NCI-H2227 treated with DMSO at 0.1 percent for 48 hours (cell line): ENCODE results near the gene PSEN2.

ENCODE experiments used
- DNase-seq: peaks from one replicate; lab custom pipeline; 2025; lab: John Stamatoyannopoulos, UW

The PSEN2 gene

GRCh38 chr1:226886122-226886901, 15.9 kb downstream of the PSEN2 start:
- DNase-seq = no peak

DNA sequence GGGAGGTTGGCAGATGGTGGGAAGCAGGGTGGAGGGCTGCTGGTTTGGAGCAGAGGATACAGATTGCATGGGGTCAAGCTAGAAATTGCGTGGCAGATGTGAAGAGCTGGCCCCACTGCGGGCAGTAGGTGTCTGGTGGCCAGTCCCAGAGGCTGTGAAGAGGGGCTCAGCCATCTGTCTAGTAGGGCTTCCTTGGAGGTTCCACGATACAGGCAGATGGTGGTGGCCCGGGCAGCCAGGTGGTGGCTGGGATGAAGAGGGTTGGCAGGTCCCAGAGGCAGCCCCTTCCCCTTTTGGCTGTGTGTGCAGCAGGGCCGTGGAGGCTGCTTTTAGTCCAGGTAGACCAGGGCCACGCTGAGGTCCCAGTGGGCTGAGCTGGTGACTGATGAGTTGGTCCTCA, 16.6 kb downstream of the PSEN2 start:
- DNase-seq = no peak

- no peak for DNase-seq
These were observed 17.6 kb downstream of the PSEN2 start for GRCh38 chr1:226888021-226888420.

DNA sequence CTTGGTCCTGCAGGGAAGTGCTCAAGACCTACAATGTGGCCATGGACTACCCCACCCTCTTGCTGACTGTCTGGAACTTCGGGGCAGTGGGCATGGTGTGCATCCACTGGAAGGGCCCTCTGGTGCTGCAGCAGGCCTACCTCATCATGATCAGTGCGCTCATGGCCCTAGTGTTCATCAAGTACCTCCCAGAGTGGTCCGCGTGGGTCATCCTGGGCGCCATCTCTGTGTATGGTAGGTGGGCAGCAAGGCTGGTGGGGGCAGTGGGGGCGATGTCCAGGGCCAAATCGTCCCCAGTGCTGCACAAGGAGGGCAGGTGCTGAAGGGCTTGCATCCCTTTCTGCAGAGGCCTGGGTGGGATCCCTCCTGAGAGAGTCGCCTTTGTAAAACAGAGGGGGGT, 18.4 kb downstream of the PSEN2 start:
- DNase-seq = no peak

DNA sequence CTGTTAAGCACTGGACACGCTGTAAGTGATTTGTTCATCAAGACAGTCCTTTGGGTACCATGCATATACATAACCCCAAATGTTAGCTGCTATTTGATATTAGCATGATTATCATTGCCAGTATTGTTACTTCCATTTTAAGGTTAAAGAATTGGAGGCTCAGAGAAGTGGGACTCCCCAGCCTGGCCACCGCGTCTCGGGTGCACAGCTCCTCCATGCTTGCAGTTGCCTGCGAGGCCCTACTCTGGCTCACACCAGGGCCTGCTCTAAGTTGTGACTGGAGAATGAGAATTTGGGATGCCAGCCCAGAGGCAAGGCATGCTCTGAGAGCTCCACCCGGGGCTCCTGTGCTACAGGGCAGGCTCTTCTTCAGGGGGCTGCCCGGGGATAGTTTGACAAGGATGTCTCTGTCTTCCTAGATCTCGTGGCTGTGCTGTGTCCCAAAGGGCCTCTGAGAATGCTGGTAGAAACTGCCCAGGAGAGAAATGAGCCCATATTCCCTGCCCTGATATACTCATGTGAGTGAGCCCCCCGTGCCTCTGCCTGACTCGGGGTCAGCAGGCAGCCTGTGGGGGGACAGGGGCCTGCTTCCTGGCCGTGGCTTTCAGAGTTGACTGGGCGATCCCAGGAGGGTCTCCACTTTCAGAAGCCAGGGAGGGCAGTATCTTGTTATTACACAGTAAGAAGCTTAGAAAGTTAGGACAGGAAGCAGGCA, 19.4 kb downstream of the PSEN2 start:
- no peak for DNase-seq

- no peak for DNase-seq
These were observed 20.1 kb downstream of the PSEN2 start for GRCh38 chr1:226890331-226891108.

GRCh38 chr1:226891346-226891745, 20.9 kb downstream of the PSEN2 start:
- no peak for DNase-seq

- DNase-seq = no peak
These were observed 21.6 kb downstream of the PSEN2 start for GRCh38 chr1:226891846-226892523.

DNA sequence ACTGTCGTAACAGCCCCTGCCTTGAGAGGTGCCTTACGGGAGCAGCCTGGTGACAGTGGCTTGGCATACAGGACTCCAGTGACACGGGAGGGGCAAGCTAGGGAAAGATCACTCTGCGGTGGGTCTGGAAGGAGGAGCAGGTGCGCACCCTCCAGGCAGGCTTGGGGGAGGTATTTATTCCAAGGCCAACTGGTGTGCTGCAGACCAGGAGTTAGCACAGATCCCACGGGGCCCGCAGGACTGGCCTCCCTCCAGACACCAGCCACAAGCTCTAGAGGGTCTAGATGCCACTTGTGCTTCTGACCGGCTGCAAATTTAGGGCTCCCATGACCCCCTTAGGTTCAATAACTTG, 22.1 kb downstream of the PSEN2 start:
- DNase-seq = no peak

DNA sequence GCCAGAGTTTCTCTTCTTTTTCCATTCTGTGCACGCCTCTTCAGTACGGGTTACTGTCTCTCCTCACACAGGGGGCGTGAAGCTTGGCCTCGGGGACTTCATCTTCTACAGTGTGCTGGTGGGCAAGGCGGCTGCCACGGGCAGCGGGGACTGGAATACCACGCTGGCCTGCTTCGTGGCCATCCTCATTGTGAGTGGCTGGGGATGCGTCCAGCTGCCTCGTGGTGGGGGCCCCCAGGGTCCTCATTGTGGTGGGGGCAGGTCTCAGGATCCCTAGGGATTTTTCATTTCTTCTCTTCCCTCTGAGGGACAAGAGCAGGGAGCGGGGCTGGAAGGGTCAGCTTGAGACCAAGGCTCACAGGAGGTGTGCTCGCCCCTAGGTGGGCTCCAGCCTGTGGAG, 23.5 kb downstream of the PSEN2 start:
- no peak for DNase-seq

GRCh38 chr1:226894826-226895225, 24.4 kb downstream of the PSEN2 start:
- DNase-seq = no peak

DNA sequence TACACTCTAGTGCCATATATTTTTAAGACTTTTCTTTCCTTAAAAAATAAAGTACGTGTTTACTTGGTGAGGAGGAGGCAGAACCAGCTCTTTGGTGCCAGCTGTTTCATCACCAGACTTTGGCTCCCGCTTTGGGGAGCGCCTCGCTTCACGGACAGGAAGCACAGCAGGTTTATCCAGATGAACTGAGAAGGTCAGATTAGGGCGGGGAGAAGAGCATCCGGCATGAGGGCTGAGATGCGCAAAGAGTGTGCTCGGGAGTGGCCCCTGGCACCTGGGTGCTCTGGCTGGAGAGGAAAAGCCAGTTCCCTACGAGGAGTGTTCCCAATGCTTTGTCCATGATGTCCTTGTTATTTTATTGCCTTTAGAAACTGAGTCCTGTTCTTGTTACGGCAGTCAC, 25.2 kb downstream of the PSEN2 start:
- no peak for DNase-seq

- DNase-seq = no peak
These were observed 27.8 kb downstream of the PSEN2 start for GRCh38 chr1:226898246-226898645.

GRCh38 chr1:226901421-226901820, 31.0 kb downstream of the PSEN2 start:
- DNase-seq = no peak

- DNase-seq = no peak
These were observed 32.2 kb downstream of the PSEN2 start for GRCh38 chr1:226902601-226903000.

DNA sequence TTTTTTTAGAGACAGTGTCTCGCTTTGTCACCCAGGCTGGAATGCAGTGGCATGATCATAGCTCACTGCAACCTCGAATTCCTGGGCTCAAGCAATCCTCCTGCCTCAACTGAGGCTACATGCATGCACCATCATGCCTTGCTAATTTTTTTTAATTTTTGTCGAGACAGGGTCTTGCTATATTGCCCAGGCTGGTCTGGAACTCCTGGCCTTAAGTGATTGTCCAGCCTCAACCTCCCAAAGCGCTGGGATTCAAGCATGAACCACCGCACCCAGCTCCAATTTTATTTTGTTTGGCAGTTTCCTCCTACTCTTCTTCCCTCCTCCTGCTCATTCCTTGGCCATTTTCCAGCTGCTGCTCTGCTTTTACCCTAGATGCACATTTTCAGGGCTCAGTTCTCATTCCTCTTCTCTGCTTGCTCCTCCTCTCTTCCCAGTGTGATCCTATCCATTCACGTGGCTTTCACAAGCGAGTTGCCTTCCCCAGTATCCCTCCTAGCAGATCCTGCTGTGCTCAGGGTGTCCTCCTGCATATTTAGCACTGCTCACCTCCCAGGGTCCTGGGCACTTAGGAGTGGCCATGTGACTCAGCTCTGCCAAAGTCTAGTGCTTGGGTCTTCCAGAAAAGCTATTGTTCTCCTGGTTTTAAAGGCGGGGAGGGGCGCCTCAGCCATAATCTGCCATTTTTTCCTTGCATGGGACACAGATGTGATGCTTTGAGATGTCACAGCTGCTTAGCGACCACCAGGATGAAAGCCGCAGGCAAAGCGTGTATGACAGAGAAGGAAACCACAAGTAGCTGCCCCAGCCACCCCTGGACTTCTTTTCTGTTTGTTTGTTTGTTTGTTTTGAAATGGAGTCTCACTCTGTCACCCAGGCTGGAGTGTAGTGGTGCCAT, 33.7 kb downstream of the PSEN2 start:
- no peak for DNase-seq

DNA sequence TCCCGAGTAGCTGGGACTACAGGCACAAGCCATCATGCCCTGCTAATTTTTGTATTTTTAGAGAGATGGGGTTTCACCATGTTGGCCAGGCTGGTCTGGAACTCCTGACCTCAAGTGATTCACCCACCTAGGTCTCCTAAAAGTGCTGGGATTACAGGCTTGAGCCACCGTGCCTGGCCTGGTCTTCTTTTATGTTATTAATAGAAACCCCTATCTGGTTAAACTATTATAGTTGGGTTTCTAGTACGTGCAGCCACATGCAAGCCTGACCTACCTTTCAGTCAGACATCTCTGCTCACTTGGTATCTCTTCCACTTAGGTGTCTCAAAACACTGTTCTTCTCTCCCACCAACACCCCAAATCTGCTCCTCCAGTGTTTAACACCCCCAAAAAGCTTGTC, 34.4 kb downstream of the PSEN2 start:
- no peak for DNase-seq

- no peak for DNase-seq
These were observed 38.0 kb downstream of the PSEN2 start for GRCh38 chr1:226908419-226908818.

- DNase-seq = no peak
These were observed 38.5 kb downstream of the PSEN2 start for GRCh38 chr1:226908913-226909312.

- DNase-seq = peak; percentile 53
These were observed 42.3 kb downstream of the PSEN2 start for GRCh38 chr1:226912587-226913176.

DNA sequence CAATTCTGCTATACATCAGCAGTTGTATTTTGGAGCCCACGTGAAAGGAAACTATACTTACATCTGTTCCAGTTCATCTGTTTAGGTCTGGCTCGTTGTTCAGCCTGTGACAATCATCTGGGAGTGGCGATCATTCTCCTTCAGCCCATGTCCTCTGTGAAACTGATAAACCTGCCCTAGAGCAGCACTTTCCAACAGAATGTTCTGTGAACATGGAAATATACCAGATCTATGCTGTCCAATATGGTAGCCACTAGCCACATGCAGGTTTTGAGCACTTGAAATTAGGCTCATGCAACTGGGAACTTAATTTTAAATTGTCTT, 45.2 kb downstream of the PSEN2 start:
- DNase-seq = no peak
